A549 (cell line): Measurements from ENCODE around the gene NRSN1. TPM values are rescaled to one million over a fixed set of nuclear protein-coding genes. Genes with fewer than 3 reads are reported as not detected.

Experiments used
- ATAC-seq, 2 experiments: fragments of 200-7000 bp in 1 of 2; fragments of >200 bp in 1 of 2; cut with Nextera tagmentation in 1 of 2; cut with Tn5 transposase in 1 of 2; 3 replicates each; pipeline versions ENCODE4 v1.8.0 to v1.9.1; 2018 to 2020; ENCODE audit warnings: mild to moderate bottlenecking in 1 of 2, moderate library complexity in 1 of 2
- CTCF ChIA-PET: fragments of 300-600 bp; sonication (Branson Sonifier 250); formaldehyde crosslinking; extraction: SDS; loops from one replicate; lab custom pipeline; 2021; ENCODE audit warnings: antibody characterized with exemption, inconsistent platforms; lab: Yijun Ruan, JAX
- POLR2A ChIA-PET: fragments of 350-600 bp; formaldehyde crosslinking; extraction: SDS; loops from one replicate; lab custom pipeline; 2021; ENCODE audit warnings: antibody characterized with exemption, inconsistent platforms; lab: Yijun Ruan, JAX
- DNase-seq, 2 experiments: peaks; one replicate each; pipeline versions ENCODE4 v3.0.0 to v3.0.0-alpha.2; 2011 to 2016; ENCODE audit warnings: low read depth in 1 of 2, low spot score in 1 of 2
- FAIRE-seq: peaks from 2 replicates; lab custom pipeline; 2011; peaks lifted over from hg19 to GRCh38; lab: Jason Lieb, UNC
- H3K27ac ChIP-seq, 2 experiments: fragments of >200 bp; sonication (Bioruptor Twin); formaldehyde crosslinking; 3 replicates each; pipeline ENCODE4 v1.5.1; 2016 to 2017
- H3K4me1 ChIP-seq: fragments of >200 bp; sonication (Bioruptor Twin); formaldehyde crosslinking; 3 replicates; pipeline ENCODE4 v1.6.1; 2016
- H3K4me2 ChIP-seq: fragments of >200 bp; sonication (Bioruptor Twin); formaldehyde crosslinking; 3 replicates; pipeline ENCODE4 v1.6.1; 2016
- H3K4me3 ChIP-seq: fragments of >200 bp; sonication (Bioruptor Twin); formaldehyde crosslinking; 3 replicates; pipeline ENCODE4 v1.5.1; 2016
- H3K9me3 ChIP-seq: fragments of >200 bp; sonication (Bioruptor Twin); formaldehyde crosslinking; 3 replicates; pipeline ENCODE4 v1.6.1; 2016
- ATOH8 ChIP-seq: fragments of 250-450 bp; sonication (Bioruptor Pico); IDR thresholded peaks from 2 replicates; pipeline ENCODE4 v1.5.0; 2020; ENCODE audit warnings: low read depth, mild to moderate bottlenecking, moderate library complexity
- CBX8 ChIP-seq: fragments of 200-600 bp; sonication (generic); IDR thresholded peaks from 2 replicates; pipeline ENCODE4 v1.6.1; 2016
- CEBPB ChIP-seq, 2 experiments: fragments of >200 bp in 1 of 2; sonication (Bioruptor Twin) in 1 of 2; formaldehyde crosslinking in 1 of 2; IDR thresholded peaks; 2 replicates each; pipeline ENCODE4 v1.6.1; 2012 to 2016
- EHF ChIP-seq: fragments of 250-450 bp; sonication (Bioruptor Pico); IDR thresholded peaks from 2 replicates; pipeline ENCODE4 v1.5.0; 2020; ENCODE audit warnings: mild to moderate bottlenecking
- EHMT2 ChIP-seq: fragments of 200-600 bp; sonication (generic); IDR thresholded peaks from 2 replicates; pipeline ENCODE4 v1.6.1; 2016; ENCODE audit warnings: antibody characterized with exemption, low read depth, mild to moderate bottlenecking, moderate library complexity
- FOXS1 ChIP-seq: fragments of 250-450 bp; sonication (Bioruptor Pico); IDR thresholded peaks from 2 replicates; pipeline ENCODE4 v1.5.0; 2020; ENCODE audit warnings: mild to moderate bottlenecking, moderate library complexity
- HMGXB4 ChIP-seq: fragments of 250-450 bp; sonication (Bioruptor Pico); IDR thresholded peaks from 2 replicates; pipeline ENCODE4 v1.5.0; 2021; ENCODE audit warnings: mild to moderate bottlenecking, moderate library complexity, borderline replicate concordance
- JUN ChIP-seq, 2 experiments: fragments of >200 bp; sonication (Bioruptor Twin); formaldehyde crosslinking; IDR thresholded peaks; 2 replicates in 1 of 2; 3 replicates in 1 of 2; pipeline ENCODE4 v1.6.1; 2016 to 2017
- JUNB ChIP-seq: fragments of >200 bp; sonication (Bioruptor Twin); formaldehyde crosslinking; IDR thresholded peaks from 2 replicates; pipeline ENCODE4 v1.6.1; 2016
- KDM5A ChIP-seq: fragments of 200-600 bp; sonication (generic); IDR thresholded peaks from 2 replicates; pipeline ENCODE4 v1.6.1; 2016; ENCODE audit warnings: antibody characterized with exemption, mild to moderate bottlenecking
- MAX ChIP-seq: IDR thresholded peaks from 2 replicates; pipeline ENCODE4 v1.6.1; 2012
- MAZ ChIP-seq: fragments of 150-350 bp; IDR thresholded peaks from 2 replicates; pipeline ENCODE4 v1.6.1; 2014; ENCODE audit warnings: antibody characterized with exemption, low read depth, low read length, borderline replicate concordance
- MYC ChIP-seq: IDR thresholded peaks from 2 replicates; pipeline ENCODE4 v1.6.1; 2012; ENCODE audit warnings: mild to moderate bottlenecking, inconsistent platforms, low read length, improper control_type of control experiment, borderline replicate concordance
- NFE2L2 ChIP-seq: fragments of 150-350 bp; conservative IDR thresholded peaks from 2 replicates; pipeline ENCODE4 v1.6.1; 2014; ENCODE audit warnings: low read length
- PHF8 ChIP-seq: fragments of 200-600 bp; sonication (generic); IDR thresholded peaks from 2 replicates; pipeline ENCODE4 v1.6.1; 2016; ENCODE audit warnings: low read depth, mild to moderate bottlenecking, antibody characterized with exemption, moderate library complexity, borderline replicate concordance
- POLR2AphosphoS2 ChIP-seq: conservative IDR thresholded peaks from 2 replicates; pipeline ENCODE4 v1.6.1; 2012; ENCODE audit warnings: low read length, improper control_type of control experiment, inconsistent platforms
- RAD21 ChIP-seq, 2 experiments: fragments of >200 bp in 1 of 2; sonication (Bioruptor Twin) in 1 of 2; formaldehyde crosslinking in 1 of 2; IDR thresholded peaks in 1 of 2; conservative IDR thresholded peaks in 1 of 2; 2 replicates in 1 of 2; 3 replicates in 1 of 2; pipeline ENCODE4 v1.6.1; 2012 to 2018; ENCODE audit warnings: inconsistent platforms in 1 of 2
- RARB ChIP-seq: fragments of 250-450 bp; sonication (Bioruptor Pico); IDR thresholded peaks from 2 replicates; pipeline ENCODE4 v1.8.0; 2021; ENCODE audit warnings: mild to moderate bottlenecking, moderate library complexity
- RNF2 ChIP-seq: fragments of 200-600 bp; sonication (generic); IDR thresholded peaks from 2 replicates; pipeline ENCODE4 v1.6.1; 2016; ENCODE audit warnings: low read depth, mild to moderate bottlenecking, antibody characterized with exemption, moderate library complexity, borderline replicate concordance
- SMC3 ChIP-seq: fragments of >200 bp; sonication (Bioruptor Twin); formaldehyde crosslinking; IDR thresholded peaks from 3 replicates; pipeline ENCODE4 v1.6.1; 2018; ENCODE audit warnings: inconsistent platforms
- TFCP2L1 ChIP-seq: fragments of 250-450 bp; sonication (Bioruptor Pico); IDR thresholded peaks from 2 replicates; pipeline ENCODE4 v1.5.0; 2021; ENCODE audit warnings: mild to moderate bottlenecking
- TP53 ChIP-seq: fragments of 250-450 bp; sonication (Bioruptor Pico); IDR thresholded peaks from 2 replicates; pipeline ENCODE4 v1.5.0; 2021; ENCODE audit warnings: mild to moderate bottlenecking, moderate library complexity
- USF2 ChIP-seq: fragments of 450-650 bp; IDR thresholded peaks from 2 replicates; pipeline ENCODE4 v1.6.1; 2014; ENCODE audit warnings: antibody characterized with exemption
- ZNF302 ChIP-seq: fragments of 250-450 bp; sonication (Bioruptor Pico); IDR thresholded peaks from 2 replicates; pipeline ENCODE4 v1.9.0; 2021; ENCODE audit warnings: inconsistent platforms, mild to moderate bottlenecking, moderate library complexity
- WGBS: methylation state at CpG from one replicate; pipeline ENCODE4 v1.1.6; 2017; ENCODE audit errors: missing lambda C conversion rate; 5-methylcytosine and 5-hydroxymethylcytosine counted together
- polyA minus RNA-seq: library from RNA; depleted of rRNA, polyadenylated mRNA; stranded (reverse); fragments of >200 nt; gene quantifications from 2 replicates; pipeline ENCODE4 v1.2.3, GENCODE V29; 2011; rRNA and poly(A)+ RNA removed
- polyA plus RNA-seq, 4 experiments: library from polyadenylated mRNA; depleted of rRNA in 3 of 4; stranded (reverse); fragments of >200 nt; fragmentation: RNase III in 1 of 4; extraction: RNeasy Plus Mini Kit Qiagen cat#74134 plus additional on column Dnase treatment in 1 of 4; gene quantifications; 2 replicates in 3 of 4; 3 replicates in 1 of 4; pipeline ENCODE4 v1.2.3, GENCODE V29; 2011 to 2017

The NRSN1 gene
- polyA plus RNA-seq (2011; rRNA removed): not detected in 2 replicates
- polyA plus RNA-seq (2012; cell fraction: cytosol; rRNA removed): not detected in 2 replicates
- polyA plus RNA-seq (2012; cell fraction: nucleus; rRNA removed): not detected in 2 replicates
- not detected in 3 replicates for polyA plus RNA-seq (2017; fragmentation: RNase III; extraction: RNeasy Plus Mini Kit Qiagen cat#74134 plus additional on column Dnase treatment)
- polyA minus RNA-seq: not detected in 2 replicates

- 86% methylated on average over 21 of the region's 37 CpGs for WGBS
- Histone ChIP-seq H3K9me3 (no peaks in the 10 kb centered on the region), H3K4me1 (no peaks in the 10 kb centered on the region), H3K27ac (no peak within 1 kb of the TSS), H3K4me3 (no peak within 1 kb of the TSS), H3K4me2 (no peak within 1 kb of the TSS)
- ATAC-seq (no peak), FAIRE-seq (no peak), DNase-seq (no peak)
- TF ChIP-seq MAX (no peak), USF2 (no peak), ATOH8 (CRISPR knock-in tag) (no peak), EHF (CRISPR knock-in tag) (no peak)
- POLR2A ChIA-PET: no interaction called here
- CTCF ChIA-PET: no interaction called here
Measured at GRCh38 chr6:24125980-24126379, at the start of gene NRSN1. Gene NRSN1, plus strand, starts transcription at chr6:24126215. Its CDS starts 8,113 bp downstream, at chr6:24134328.

- no peak for FAIRE-seq
- 6% methylated on average over 3 of the region's 3 CpGs for WGBS
- no peak for DNase-seq
- POLR2A ChIA-PET: no interaction called here
- TF ChIP-seq TFCP2L1 (CRISPR knock-in tag) (no peak), NFE2L2 (no peak), TP53 (CRISPR knock-in tag) (no peak), CEBPB (IDR thresholded peaks at IDR 0.05) (no peak), KDM5A (no peak), ZNF302 (CRISPR knock-in tag) (no peak)
- no peaks in the 10 kb centered on the region for H3K4me1 ChIP-seq
- no peak overlapping the region for H3K4me2 ChIP-seq
- CTCF ChIA-PET: no interaction called here
- H3K27ac ChIP-seq: no peak overlapping the region
- no peak overlapping the region for H3K4me3 ChIP-seq
- no peaks in the 10 kb centered on the region for H3K9me3 ChIP-seq
- ATAC-seq: no peak
Measured at GRCh38 chr6:24078200-24078599, 47.8 kb upstream of the NRSN1 start.

GRCh38 chr6:24079076-24079475 is 46.9 kb upstream of the NRSN1 start:
- Histone ChIP-seq H3K4me2 (no peak overlapping the region), H3K4me1 (no peaks in the 10 kb centered on the region), H3K9me3 (no peaks in the 10 kb centered on the region), H3K4me3 (no peak overlapping the region), H3K27ac (no peak overlapping the region)
- ChIA-PET POLR2A (no interaction called here), CTCF (no interaction called here)
- FAIRE-seq (no peak), DNase-seq (no peak), ATAC-seq (no peak)
- TF ChIP-seq PHF8: no peak
- no peak for TF ChIP-seq FOXS1 (CRISPR knock-in tag)
- no peak for TF ChIP-seq JUN (IDR thresholded peaks at IDR 0.05)
- no peak for TF ChIP-seq SMC3
- no peak for TF ChIP-seq HMGXB4 (CRISPR knock-in tag)
- no peak for TF ChIP-seq RARB (CRISPR knock-in tag)
- no peak for TF ChIP-seq RNF2
- TF ChIP-seq RAD21 (conservative IDR thresholded peaks at IDR 0.05 in 1 of 2, IDR thresholded peaks at IDR 0.05 in 1 of 2): no peak
- TF ChIP-seq TP53 (CRISPR knock-in tag): no peak
- no peak for TF ChIP-seq MAZ
- no peak for TF ChIP-seq ZNF302 (CRISPR knock-in tag)
- no peak for TF ChIP-seq POLR2AphosphoS2
- no peak for TF ChIP-seq EHMT2
- no peak for TF ChIP-seq MYC
- TF ChIP-seq CBX8: no peak
- TF ChIP-seq JUNB: no peak
- no peak for TF ChIP-seq TFCP2L1 (CRISPR knock-in tag)
- 54% methylated on average over 2 of the region's 2 CpGs for WGBS
